Esophagus muscularis mucosa (tissue), 4 donors: Measurements from ENCODE around the gene STARD13. TPM values are rescaled to one million over a fixed set of nuclear protein-coding genes. Genes with fewer than 3 reads are reported as not detected.
A peak's percentile ranks its signal among the peaks of the same experiment; 100 is the strongest.

Experiments
- DNase-seq: peaks from one replicate; pipeline ENCODE4 v3.0.0-alpha.2; 2017; ENCODE audit errors: extremely low spot score
- H3K27ac ChIP-seq, 4 donors: fragments of 200-600 bp; sonication (generic); replicated peaks in 1 of 4; 1 replicate in 3 of 4; 2 replicates in 1 of 4; pipeline ENCODE4 v1.5.1; 2016 to 2019; ENCODE audit warnings: mild to moderate bottlenecking in 1 of 4
- H3K27me3 ChIP-seq, 4 donors: fragments of 200-600 bp; sonication (generic); one replicate each; pipeline versions ENCODE4 v1.5.1 to v1.6.0; 2016 to 2019
- H3K36me3 ChIP-seq, 4 donors: fragments of 200-600 bp; sonication (generic); one replicate each; pipeline ENCODE4 v1.5.1; 2016 to 2019
- H3K4me1 ChIP-seq, 4 donors: fragments of 200-600 bp; sonication (generic); one replicate each; pipeline ENCODE4 v1.5.1; 2016 to 2019
- H3K4me3 ChIP-seq, 4 donors: fragments of 200-600 bp; sonication (generic); 1 replicate in 2 of 4; 2 replicates in 2 of 4; pipeline ENCODE4 v1.5.1; 2016 to 2019; ENCODE audit warnings: mild to moderate bottlenecking in 4 of 4, moderate library complexity in 1 of 4
- H3K9me3 ChIP-seq, 4 donors: fragments of 200-600 bp; sonication (generic); 1 replicate in 3 of 4; 2 replicates in 1 of 4; pipeline ENCODE4 v1.5.1; 2016 to 2019
- EP300 ChIP-seq: sonication (generic); formaldehyde crosslinking; IDR thresholded peaks from one replicate; pipeline ENCODE4 v1.6.1; 2017; ENCODE audit warnings: antibody characterized with exemption
- POLR2A ChIP-seq: fragments of 450-650 bp; IDR thresholded peaks from one replicate; pipeline ENCODE4 v1.6.1; 2017; ENCODE audit warnings: antibody characterized with exemption, moderate library complexity, mild to moderate bottlenecking, low read depth
- POLR2AphosphoS5 ChIP-seq, 2 donors: sonication (generic); formaldehyde crosslinking; IDR thresholded peaks; one replicate each; pipeline ENCODE4 v1.6.1; 2017; ENCODE audit warnings: antibody characterized with exemption in 2 of 2
- WGBS: methylation state at CpG from one replicate; pipeline ENCODE4 v1.1.5; 2018; 5-methylcytosine and 5-hydroxymethylcytosine counted together
- intact Hi-C: fragments of 100-400 bp; cut with DNase I; formaldehyde crosslinking; loops from one replicate; pipeline ENCODE4 v1.15.1; 2023
- total RNA-seq, 4 donors: library from RNA; depleted of rRNA; stranded (reverse); fragments of >200 nt; gene quantifications; one replicate each; pipeline versions ENCODE4 v1.1.0 to v1.2.1, GENCODE V29; 2016
- TF ChIP-seq, protein P1 (sequence below), 3 experiments: fragments of 200-600 bp in 2 of 3; fragments of 450-650 bp in 1 of 3; sonication (generic) in 2 of 3; IDR thresholded peaks; one replicate each; pipeline ENCODE4 v1.5.1; 2017 to 2019; ENCODE audit warnings: antibody characterized with exemption in 3 of 3, mild to moderate bottlenecking in 2 of 3, moderate library complexity in 1 of 3

STARD13 gene
- total RNA-seq, 4 donors from 2014 or later, result 44.9 to 59.2 (median 56.2) TPM

- TF ChIP-seq, protein P1, sequence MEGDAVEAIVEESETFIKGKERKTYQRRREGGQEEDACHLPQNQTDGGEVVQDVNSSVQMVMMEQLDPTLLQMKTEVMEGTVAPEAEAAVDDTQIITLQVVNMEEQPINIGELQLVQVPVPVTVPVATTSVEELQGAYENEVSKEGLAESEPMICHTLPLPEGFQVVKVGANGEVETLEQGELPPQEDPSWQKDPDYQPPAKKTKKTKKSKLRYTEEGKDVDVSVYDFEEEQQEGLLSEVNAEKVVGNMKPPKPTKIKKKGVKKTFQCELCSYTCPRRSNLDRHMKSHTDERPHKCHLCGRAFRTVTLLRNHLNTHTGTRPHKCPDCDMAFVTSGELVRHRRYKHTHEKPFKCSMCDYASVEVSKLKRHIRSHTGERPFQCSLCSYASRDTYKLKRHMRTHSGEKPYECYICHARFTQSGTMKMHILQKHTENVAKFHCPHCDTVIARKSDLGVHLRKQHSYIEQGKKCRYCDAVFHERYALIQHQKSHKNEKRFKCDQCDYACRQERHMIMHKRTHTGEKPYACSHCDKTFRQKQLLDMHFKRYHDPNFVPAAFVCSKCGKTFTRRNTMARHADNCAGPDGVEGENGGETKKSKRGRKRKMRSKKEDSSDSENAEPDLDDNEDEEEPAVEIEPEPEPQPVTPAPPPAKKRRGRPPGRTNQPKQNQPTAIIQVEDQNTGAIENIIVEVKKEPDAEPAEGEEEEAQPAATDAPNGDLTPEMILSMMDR (IDR thresholded peaks at IDR 0.05), result no peak
- TF ChIP-seq POLR2AphosphoS5 (IDR thresholded peaks at IDR 0.05) (no peak), POLR2A (no peak), EP300 (no peak)
- H3K9me3 ChIP-seq, result no peaks in the 10 kb centered on the region
- DNase-seq, result no peak
- peaks cover 8 to 57% (median 38%) of the 10 kb centered on the region in 4 donors for H3K36me3 ChIP-seq
- no peaks in the 10 kb centered on the region for H3K27me3 ChIP-seq
- H3K27ac ChIP-seq, result peak overlapping the region in 3 of 4 donors; percentile 8 to 55 (median 10)
- intact Hi-C loops, result no loop called here
- no peak overlapping the region for H3K4me3 ChIP-seq
- H3K4me1 ChIP-seq, result peaks cover 34 to 54% (median 42%) of the 10 kb centered on the region in 4 donors
- WGBS, result 84% methylated on average over 9 of the region's 14 CpGs
Observed at GRCh38 chr13:33138441-33138840, 147.1 kb downstream of the STARD13 start.

DNA sequence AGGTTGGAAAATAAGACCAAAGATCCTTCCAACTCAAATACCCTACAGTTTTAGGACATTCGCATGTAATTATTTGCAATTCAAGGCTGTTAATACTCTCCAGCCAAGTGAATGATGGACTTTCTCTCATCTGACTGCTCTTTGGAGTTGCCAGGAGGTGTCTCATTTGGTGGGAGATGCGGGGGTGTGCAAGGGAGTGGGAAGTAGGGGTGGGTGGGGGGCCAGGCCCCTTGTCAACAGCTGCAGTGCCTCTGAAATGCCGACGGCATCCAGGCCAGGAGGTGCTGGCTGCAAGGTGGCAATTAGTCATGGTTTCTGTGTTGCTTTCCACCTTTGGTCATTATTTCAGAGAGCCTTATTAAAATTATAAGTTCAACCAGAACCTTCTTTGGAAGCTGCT is 147.8 kb downstream of the STARD13 start:
- H3K27ac ChIP-seq, result peak overlapping the region in 1 of 4 donors; percentile 55
- H3K4me3 ChIP-seq, result no peak overlapping the region
- no peaks in the 10 kb centered on the region for H3K9me3 ChIP-seq
- DNase-seq, result no peak
- TF ChIP-seq, protein P1 (IDR thresholded peaks at IDR 0.05), result no peak
- TF ChIP-seq POLR2A (no peak), EP300 (no peak), POLR2AphosphoS5 (IDR thresholded peaks at IDR 0.05) (no peak)
- WGBS, result 80% methylated on average over 4 of the region's 4 CpGs
- peaks cover 41 to 62% (median 47%) of the 10 kb centered on the region in 4 donors for H3K4me1 ChIP-seq
- H3K27me3 ChIP-seq, result no peaks in the 10 kb centered on the region
- intact Hi-C loops, result no loop called here
- peaks cover 8 to 56% (median 38%) of the 10 kb centered on the region in 4 donors for H3K36me3 ChIP-seq

GRCh38 chr13:33135097-33135496 is 150.5 kb downstream of the STARD13 start:
- H3K4me1 ChIP-seq, result peaks cover 34 to 55% (median 50%) of the 10 kb centered on the region in 4 donors
- H3K9me3 ChIP-seq, result no peaks in the 10 kb centered on the region
- H3K27ac ChIP-seq, result peak overlapping the region in 2 of 4 donors; percentile 70 to 72
- WGBS, result 84% methylated on average over 1 of the region's 1 CpG
- TF ChIP-seq EP300, result no peak
- intact Hi-C loops, result no loop called here
- no peak overlapping the region for H3K4me3 ChIP-seq
- DNase-seq, result no peak
- H3K36me3 ChIP-seq, result peaks cover 0 to 45% (median 28%) of the 10 kb centered on the region in 4 donors
- H3K27me3 ChIP-seq, result no peaks in the 10 kb centered on the region

DNA sequence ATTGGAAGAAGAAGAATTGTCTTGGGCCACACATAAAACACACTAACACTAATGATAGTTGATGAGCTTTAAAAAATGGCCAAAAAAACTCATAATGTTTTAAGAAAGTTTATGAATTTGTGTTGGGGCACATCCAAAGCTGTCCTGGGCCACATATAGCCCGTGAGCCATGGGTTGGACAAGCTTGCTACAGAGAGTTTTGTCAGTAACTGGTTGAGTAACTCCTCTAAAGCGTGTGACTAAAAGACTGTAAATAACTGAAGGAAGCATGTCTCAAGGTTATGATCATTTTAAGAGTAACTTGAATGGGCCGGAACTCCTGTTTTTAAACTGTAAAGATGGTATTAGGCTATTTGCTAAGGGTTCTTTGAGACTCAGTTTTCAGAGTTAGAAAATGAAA is 151.3 kb downstream of the STARD13 start:
- H3K9me3 ChIP-seq, result no peaks in the 10 kb centered on the region
- H3K4me3 ChIP-seq, result no peak overlapping the region
- peak overlapping the region; percentile 28 to 72 (median 68) for H3K27ac ChIP-seq
- H3K36me3 ChIP-seq, result peaks cover 6 to 54% (median 36%) of the 10 kb centered on the region in 4 donors
- 58% methylated on average over 3 of the region's 3 CpGs for WGBS
- intact Hi-C loops, result no loop called here
- TF ChIP-seq, protein P1 (IDR thresholded peaks at IDR 0.05), result no peak
- TF ChIP-seq EP300, result no peak
- TF ChIP-seq POLR2A, result no peak
- no peak for TF ChIP-seq POLR2AphosphoS5 (IDR thresholded peaks at IDR 0.05)
- H3K27me3 ChIP-seq, result no peaks in the 10 kb centered on the region
- DNase-seq, result no peak
- H3K4me1 ChIP-seq, result peaks cover 30 to 49% (median 42%) of the 10 kb centered on the region in 4 donors

- Histone ChIP-seq H3K4me1 (peaks cover 36 to 52% (median 38%) of the 10 kb centered on the region in 4 donors), H3K27me3 (no peaks in the 10 kb centered on the region), H3K9me3 (no peaks in the 10 kb centered on the region), H3K27ac (peak overlapping the region; percentile 66 to 73 (median 71)), H3K36me3 (peaks cover 6 to 55% (median 38%) of the 10 kb centered on the region in 4 donors), H3K4me3 (no peak overlapping the region)
- TF ChIP-seq, protein P1 (IDR thresholded peaks at IDR 0.05), result no peak
- TF ChIP-seq POLR2AphosphoS5 (IDR thresholded peaks at IDR 0.05) (no peak), POLR2A (no peak), EP300 (no peak)
- intact Hi-C loops, result no loop called here
- 31% methylated on average over 1 of the region's 1 CpG for WGBS
- no peak for DNase-seq
Observed at GRCh38 chr13:33132644-33133440, 152.7 kb downstream of the STARD13 start.
